GM23338 (cell line): ENCODE measurements around the gene RC3H2.
"Not testable (repeated sequence)": the region's sequence is repeated elsewhere in the genome, so short reads cannot be mapped to it uniquely, and the experiment has no call there.

Experiments used
- CREB1 ChIP-seq: fragments of 250-450 bp; sonication (Bioruptor Pico); IDR thresholded peaks from 2 replicates; pipeline ENCODE4 v1.5.0; 2020; ENCODE audit warnings: low read depth, mild to moderate bottlenecking, moderate library complexity
- CTCF ChIP-seq, 2 experiments: fragments of 200-600 bp in 1 of 2; sonication (generic) in 1 of 2; conservative IDR thresholded peaks; 2 replicates each; pipeline versions ENCODE4 v1.5.1 to v1.6.1; 2016 to 2017; ENCODE audit warnings: antibody characterized with exemption in 2 of 2, low read depth in 2 of 2, mild to moderate bottlenecking in 2 of 2, moderate library complexity in 1 of 2
- ETS1 ChIP-seq: IDR thresholded peaks from 2 replicates; pipeline ENCODE4 v1.6.1; 2016; ENCODE audit warnings: antibody characterized with exemption
- EZH2 ChIP-seq: fragments of 200-600 bp; sonication (generic); IDR thresholded peaks from one replicate; pipeline ENCODE4 v1.8.0; 2017; ENCODE audit warnings: antibody characterized with exemption, mild to moderate bottlenecking, low read depth; ENCODE audit not compliant: unreplicated experiment
- EZH2phosphoT487 ChIP-seq: fragments of 200-600 bp; sonication (generic); IDR thresholded peaks from one replicate; pipeline ENCODE4 v1.8.1; 2018; ENCODE audit warnings: antibody characterized with exemption; ENCODE audit not compliant: unreplicated experiment
- NANOG ChIP-seq: IDR thresholded peaks from 2 replicates; pipeline ENCODE4 v1.6.1; 2016; ENCODE audit warnings: antibody characterized with exemption, borderline replicate concordance
- POLR2AphosphoS5 ChIP-seq: IDR thresholded peaks from 2 replicates; pipeline ENCODE4 v1.6.1; 2016; ENCODE audit warnings: antibody characterized with exemption, low read depth
- REST ChIP-seq: IDR thresholded peaks from one replicate; pipeline ENCODE4 v1.6.1; 2018; ENCODE audit warnings: antibody characterized with exemption; ENCODE audit not compliant: unreplicated experiment
- STAT1 ChIP-seq: IDR thresholded peaks from one replicate; pipeline ENCODE4 v1.6.1; 2016; ENCODE audit warnings: antibody characterized with exemption; ENCODE audit not compliant: unreplicated experiment
- ZNF114 ChIP-seq: fragments of 250-450 bp; sonication (Bioruptor Pico); IDR thresholded peaks from 2 replicates; pipeline ENCODE4 v1.5.0; 2020; ENCODE audit warnings: mild to moderate bottlenecking, moderate library complexity
- ZNF331 ChIP-seq: fragments of 250-450 bp; sonication (Bioruptor Pico); IDR thresholded peaks from 2 replicates; pipeline ENCODE4 v1.5.0; 2020; ENCODE audit warnings: low read depth, mild to moderate bottlenecking, moderate library complexity
- ZNF462 ChIP-seq: fragments of 250-450 bp; sonication (Bioruptor Pico); IDR thresholded peaks from 2 replicates; pipeline ENCODE4 v1.5.0; 2020; ENCODE audit warnings: mild to moderate bottlenecking, moderate library complexity

- TF ChIP-seq CTCF (conservative IDR thresholded peaks at IDR 0.05; ENCODE audit: low read depth in 2 of 2); POLR2AphosphoS5; REST; ZNF331 (CRISPR knock-in tag); EZH2; CREB1; EZH2phosphoT487; ZNF114; ZNF462 (CRISPR knock-in tag); NANOG; STAT1; ETS1: not testable (repeated sequence)
Measured at GRCh38 chr9:122809261-122809660, 95.9 kb downstream of the RC3H2 start.
